HPDE6-E6E7 (cell line): ENCODE results near the gene TBC1D4.
"Not testable (repeated sequence)": the region's sequence is repeated elsewhere in the genome, so short reads cannot be mapped to it uniquely, and the experiment has no call there.

Source experiments
- DNase-seq: peaks from one replicate; pipeline ENCODE4 v3.0.0; 2011; ENCODE audit warnings: missing footprints; ENCODE audit errors: extremely low spot score

TBC1D4 gene

GRCh38 chr13:75294110-75294509, 187.9 kb downstream of the TBC1D4 start:
- no peak for DNase-seq

GRCh38 chr13:75285310-75285709, 196.7 kb downstream of the TBC1D4 start:
- DNase-seq: no peak

- no peak for DNase-seq
These were observed 202.1 kb downstream of the TBC1D4 start for GRCh38 chr13:75279834-75280369.

- DNase-seq: not testable (repeated sequence)
These were observed 208.3 kb downstream of the TBC1D4 start for GRCh38 chr13:75273695-75274094.

DNA sequence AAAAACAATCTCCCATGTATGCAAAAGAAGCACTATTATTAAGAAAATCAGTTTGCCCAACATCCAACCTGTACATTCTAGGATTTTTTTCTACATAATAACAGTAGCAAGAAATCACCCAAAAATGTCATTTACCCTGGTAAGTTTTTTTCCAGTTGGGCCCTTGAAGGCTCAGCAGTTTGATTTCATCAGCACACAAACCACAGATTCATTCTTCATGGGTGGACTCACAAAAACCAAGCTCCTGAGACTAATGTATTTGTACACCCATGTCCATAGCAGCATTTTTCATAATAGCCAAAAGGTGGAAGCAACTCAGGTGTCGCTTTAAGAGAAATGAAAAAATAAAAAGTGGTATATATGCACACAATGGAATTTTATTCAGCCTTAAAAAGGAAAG, 210.1 kb downstream of the TBC1D4 start:
- no peak for DNase-seq

DNA sequence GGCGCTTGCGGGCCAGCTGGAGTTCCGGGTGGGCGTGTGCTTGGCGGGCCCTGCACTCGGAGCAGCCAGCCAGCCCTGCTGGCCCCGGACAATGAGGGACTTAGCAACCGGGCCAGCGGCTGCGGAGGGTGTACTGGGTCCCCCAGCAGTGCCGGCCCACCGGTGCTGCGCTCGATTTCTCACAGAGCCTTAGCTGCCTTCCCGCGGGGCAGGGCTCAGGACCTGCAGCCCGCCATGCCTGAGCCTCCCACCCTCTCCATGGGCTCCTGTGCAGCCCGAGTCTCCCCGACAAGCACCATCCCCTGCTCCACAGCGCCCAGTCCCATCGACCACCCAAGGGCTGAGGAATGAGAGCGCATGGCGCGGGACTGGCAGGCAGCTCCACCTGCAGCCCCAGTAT, 213.5 kb downstream of the TBC1D4 start:
- DNase-seq: not testable (repeated sequence)

DNA sequence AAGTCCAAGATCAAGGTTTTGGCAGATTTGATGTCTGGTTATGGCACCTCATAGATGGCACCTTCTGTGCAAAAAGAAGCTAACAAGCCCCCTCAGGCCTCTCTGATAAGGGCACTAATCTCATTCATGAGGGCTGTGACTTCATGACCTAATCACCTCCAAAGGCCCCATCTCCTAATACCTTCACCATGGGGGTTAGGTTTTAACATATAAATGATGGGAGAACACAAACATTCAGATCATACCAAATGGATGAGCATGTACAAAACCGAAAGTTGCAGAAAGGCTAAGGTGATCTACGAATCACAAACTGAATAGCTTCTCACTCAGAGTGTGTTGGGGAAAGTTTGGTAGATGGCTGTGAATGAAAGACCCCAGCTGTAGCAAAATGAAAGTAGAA, 217.4 kb downstream of the TBC1D4 start:
- DNase-seq: no peak

DNA sequence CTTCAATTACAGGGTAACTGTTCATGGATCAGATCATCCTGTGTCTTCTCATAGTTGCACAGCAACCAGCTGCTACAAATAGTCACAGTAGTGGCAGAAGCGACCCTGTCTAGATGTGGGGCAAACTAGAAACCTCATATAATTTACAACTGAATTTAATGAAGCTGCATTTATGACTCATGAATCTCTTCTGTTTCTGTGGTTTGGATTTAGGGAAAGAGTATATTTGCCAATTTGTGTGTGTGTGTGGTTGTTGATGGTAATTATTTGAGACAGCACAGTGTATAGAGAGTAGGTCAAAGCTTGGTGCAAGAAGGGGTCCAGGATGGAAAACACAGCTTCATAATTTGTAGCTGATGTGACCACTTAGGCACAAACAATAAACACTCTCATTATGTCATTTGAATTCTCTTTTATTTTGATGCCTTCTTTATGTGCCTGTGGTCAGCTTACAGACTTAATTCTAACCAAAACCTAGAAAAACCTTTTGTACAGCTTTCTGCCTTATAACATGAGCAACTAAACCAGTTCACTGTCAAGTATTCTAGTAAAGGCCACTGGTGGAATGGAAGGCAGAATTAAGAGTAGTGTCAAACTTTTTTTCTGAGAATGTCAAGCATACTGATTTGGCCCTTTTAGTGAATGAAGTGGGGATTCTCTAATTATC, 218.1 kb downstream of the TBC1D4 start:
- no peak for DNase-seq

DNA sequence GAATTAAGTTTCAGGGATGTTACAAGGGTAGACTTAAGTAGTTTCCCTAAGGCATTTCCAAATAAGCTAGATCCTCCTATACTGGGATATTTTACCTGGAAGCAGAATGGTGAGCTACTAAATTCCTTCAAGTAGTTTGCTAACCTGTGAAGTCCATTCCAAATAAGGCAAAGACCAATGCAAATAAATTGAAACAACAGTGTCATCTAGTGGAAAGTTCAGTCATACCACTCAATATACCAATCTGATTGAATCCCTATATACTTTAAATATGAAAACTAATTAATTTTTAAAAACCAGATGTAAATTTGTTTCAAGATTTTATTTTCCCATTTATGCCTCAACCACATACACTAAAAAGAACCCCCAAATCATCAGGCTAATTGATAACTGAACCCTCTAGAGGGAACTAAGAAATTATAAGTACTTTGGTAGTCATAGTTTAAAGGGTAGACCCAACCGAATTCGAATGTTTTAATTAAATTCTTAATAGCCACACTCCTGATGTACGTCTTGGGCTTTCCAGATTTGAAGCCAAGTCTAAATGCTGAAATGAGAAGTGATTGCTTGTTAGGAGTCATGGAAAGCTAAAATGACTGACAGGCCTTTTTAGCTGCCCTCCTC, 223.7 kb downstream of the TBC1D4 start:
- no peak for DNase-seq

DNA sequence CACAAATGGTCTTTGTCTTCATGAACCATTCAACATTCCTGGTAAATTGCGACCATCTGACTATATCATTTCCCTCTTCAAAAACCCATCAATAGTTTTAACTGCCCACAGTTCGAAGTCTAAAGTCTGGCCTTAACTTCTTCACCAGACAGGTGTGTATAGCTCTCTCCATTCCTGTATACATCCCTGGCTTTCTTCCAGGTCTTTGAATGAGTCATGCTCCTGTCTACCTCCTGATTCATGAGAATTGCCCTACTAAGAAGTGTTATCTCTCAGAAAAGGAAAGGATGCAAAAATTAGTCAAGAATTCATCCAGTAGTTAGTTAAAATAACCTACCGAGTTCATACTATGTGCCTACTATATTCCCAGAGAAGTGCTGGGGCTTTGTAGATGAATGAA, 225.0 kb downstream of the TBC1D4 start:
- no peak for DNase-seq

DNA sequence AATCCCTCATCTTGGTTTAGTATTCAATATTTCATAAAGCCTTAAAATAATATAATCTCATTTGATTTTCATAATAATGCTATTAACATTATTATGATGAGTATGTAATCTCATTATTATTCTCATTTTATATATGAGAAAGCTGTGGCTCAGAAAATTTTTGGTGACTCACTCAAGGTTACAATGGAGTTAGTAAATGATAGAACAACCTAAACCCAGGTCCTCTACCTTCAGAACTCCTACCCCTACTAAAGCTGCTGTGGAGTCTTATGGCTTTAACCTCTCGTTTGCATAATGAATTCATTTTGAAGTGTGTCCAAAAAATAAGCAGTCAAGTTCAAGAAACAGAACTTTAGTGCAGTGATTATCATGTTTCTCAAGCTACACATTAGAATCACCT, 226.3 kb downstream of the TBC1D4 start:
- no peak for DNase-seq

DNA sequence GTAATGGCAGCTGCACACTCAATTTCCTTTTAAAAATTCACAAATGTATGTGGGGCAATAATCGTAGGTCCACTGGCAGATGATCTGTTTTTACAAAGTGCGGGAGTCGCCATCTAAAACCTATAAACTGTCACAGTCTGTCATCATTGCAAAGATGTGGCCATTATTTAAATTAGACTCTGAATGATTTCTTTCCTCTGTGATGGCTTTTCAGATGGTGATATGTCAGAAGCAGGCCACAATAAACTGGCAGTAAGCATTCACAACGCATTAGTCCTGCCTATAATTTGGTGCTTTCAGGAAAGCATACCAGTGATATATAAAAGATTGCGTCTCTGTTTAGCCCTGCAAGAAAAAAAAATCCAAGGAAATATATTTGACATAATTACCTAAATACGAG, 226.8 kb downstream of the TBC1D4 start:
- DNase-seq: no peak

DNA sequence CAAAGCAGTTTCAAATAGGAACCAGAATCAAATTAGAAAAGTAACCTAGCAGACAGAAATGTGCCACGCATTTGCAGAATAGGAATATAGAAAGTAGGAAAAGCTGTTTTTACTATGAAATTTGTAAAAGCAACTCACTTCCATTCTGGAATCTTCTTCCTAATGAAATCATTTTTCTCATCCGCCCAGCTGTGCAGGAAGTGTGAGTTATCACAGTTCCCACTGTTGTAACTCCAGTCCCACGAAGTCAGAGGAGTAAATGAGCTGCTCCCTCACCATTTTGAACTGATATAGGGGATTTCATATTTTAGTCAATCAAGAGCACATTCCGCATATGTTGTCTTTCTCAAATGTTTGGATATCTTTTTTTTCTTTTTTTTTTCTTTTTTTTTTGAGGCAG, 230.8 kb downstream of the TBC1D4 start:
- DNase-seq: no peak

GRCh38 chr13:75250526-75251178, 231.3 kb downstream of the TBC1D4 start:
- no peak for DNase-seq

DNA sequence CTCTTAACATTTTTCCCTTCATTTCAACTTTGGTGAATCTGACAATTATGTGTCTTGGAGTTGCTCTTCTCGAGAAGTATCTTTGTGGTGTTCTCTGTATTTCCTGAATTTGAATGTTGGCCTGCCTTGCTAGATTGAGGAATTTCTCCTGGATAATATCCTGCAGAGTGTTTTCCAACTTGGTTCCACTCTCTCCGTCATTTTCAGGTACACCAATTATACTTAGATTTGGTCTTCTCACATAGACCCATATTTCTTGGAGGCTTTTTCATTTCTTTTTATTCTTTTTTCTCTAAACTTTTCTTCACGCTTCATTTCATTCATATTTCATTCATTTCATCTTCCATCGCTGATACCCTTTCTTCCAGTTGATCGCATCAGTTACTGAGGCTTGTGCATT, 236.4 kb downstream of the TBC1D4 start:
- DNase-seq: not testable (repeated sequence)

DNA sequence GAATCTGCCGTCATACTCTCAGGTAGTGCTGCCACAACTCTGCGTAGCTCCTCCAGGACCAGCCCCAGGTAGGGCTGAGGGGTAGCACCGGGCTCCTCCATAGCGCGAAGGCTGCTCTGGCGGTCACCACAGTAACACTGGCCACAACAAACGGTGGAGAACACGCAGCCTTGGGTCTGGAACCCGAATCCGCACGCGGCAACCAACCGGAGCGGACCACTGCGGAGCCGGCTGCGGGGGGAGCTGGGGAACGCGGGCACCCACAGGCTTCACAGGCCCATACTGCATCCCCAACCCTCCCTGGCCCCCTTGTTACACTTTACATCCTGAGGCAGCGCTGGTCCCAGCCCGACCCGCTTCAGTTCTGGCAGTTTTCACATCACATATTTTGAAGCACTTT, 241.7 kb downstream of the TBC1D4 start:
- not testable (repeated sequence) for DNase-seq

DNA sequence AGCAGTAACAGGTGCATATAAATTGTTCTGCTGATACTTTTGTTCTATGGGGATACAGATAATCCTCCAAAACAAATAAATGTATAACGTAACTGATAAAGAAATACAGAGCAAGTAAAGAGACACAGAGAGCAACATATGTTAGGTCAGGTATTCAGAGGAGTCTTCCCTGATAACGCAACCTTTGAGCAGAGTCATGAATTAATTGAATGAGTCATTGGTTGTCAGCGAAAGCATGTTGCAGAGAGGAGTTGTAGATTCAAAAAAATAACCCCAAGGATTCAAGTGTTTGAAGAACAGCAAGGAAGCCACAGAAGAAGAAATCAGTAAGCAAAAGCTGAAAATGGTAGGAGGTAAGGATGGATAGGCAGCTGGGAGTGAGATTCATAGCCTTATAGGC, 245.2 kb downstream of the TBC1D4 start:
- no peak for DNase-seq
